SH-SY5Y (cell line): ENCODE data around the gene CYB561.

Experiments
- GATA2 ChIP-seq: IDR thresholded peaks from 2 replicates; pipeline ENCODE4 v1.6.1; 2011; ENCODE audit warnings: mild to moderate bottlenecking, low read depth, low read length
- GATA3 ChIP-seq: IDR thresholded peaks from 2 replicates; pipeline ENCODE4 v1.6.1; 2011; ENCODE audit warnings: low read depth, mild to moderate bottlenecking, low read length, moderate library complexity

DNA sequence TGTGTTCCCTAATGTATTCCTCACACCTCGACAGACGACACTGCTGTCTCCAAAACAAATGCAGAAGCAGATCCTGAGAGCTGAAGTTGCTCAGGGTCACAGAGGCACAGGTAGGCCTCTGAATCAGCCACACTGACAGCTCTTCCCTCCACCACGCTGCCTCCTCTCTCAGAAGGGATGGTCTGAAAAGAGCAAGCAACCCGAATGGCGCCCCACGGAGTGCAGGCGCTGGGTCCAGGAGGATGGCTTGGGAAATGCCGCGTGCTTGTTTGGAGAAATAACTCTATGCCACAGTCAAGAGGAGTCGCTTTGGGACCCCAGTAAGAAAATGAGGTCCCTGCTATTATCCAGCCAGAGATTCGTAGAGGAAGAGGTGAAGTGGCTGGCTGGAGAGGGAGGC lies 15.9 kb downstream of the CYB561 start:
- no peak for TF ChIP-seq GATA3
- TF ChIP-seq GATA2, result no peak
